Ascending aorta (tissue), 2 donors: ENCODE data around the gene C5. TPM values are rescaled to one million over a fixed set of nuclear protein-coding genes. Genes with fewer than 3 reads are reported as not detected.

Source experiments
- DNase-seq, 2 donors: peaks; one replicate each; pipeline ENCODE4 v3.0.0-alpha.2; 2019; ENCODE audit warnings: low spot score in 2 of 2
- H3K27ac ChIP-seq, 2 donors: fragments of 200-600 bp; sonication (generic); one replicate each; pipeline ENCODE4 v1.5.1; 2016 to 2017; ENCODE audit warnings: mild to moderate bottlenecking in 1 of 2
- H3K27me3 ChIP-seq: fragments of 200-600 bp; sonication (generic); one replicate; pipeline ENCODE4 v1.5.1; 2017
- H3K36me3 ChIP-seq, 2 donors: fragments of 200-600 bp; sonication (generic); one replicate each; pipeline ENCODE4 v1.5.1; 2016
- H3K4me1 ChIP-seq, 2 donors: fragments of 200-600 bp; sonication (generic); one replicate each; pipeline ENCODE4 v1.5.1; 2016 to 2017; ENCODE audit warnings: mild to moderate bottlenecking in 1 of 2
- H3K4me3 ChIP-seq, 2 donors: fragments of 200-600 bp; sonication (generic); one replicate each; pipeline ENCODE4 v1.5.1; 2016 to 2017; ENCODE audit warnings: mild to moderate bottlenecking in 1 of 2
- H3K9me3 ChIP-seq, 2 donors: fragments of 200-600 bp; sonication (generic); one replicate each; pipeline ENCODE4 v1.5.1; 2016
- intact Hi-C: fragments of 100-400 bp; cut with DNase I; formaldehyde crosslinking; loops from one replicate; pipeline ENCODE4 v1.15.1; 2023
- total RNA-seq: library from RNA; depleted of rRNA; stranded (reverse); fragments of >200 nt; gene quantifications from one replicate; pipeline ENCODE4 v1.1.0, GENCODE V29; 2016
- TF ChIP-seq, protein P1 (sequence below), 3 experiments: fragments of 200-600 bp in 2 of 3; fragments of 450-650 bp in 1 of 3; sonication (generic) in 2 of 3; IDR thresholded peaks; one replicate each; pipeline ENCODE4 v1.5.1; 2016 to 2019; ENCODE audit warnings: antibody characterized with exemption in 3 of 3, mild to moderate bottlenecking in 1 of 3, moderate library complexity in 1 of 3

The C5 gene
- total RNA-seq, 1 donor from 2014 or later: 1.5 TPM

DNA sequence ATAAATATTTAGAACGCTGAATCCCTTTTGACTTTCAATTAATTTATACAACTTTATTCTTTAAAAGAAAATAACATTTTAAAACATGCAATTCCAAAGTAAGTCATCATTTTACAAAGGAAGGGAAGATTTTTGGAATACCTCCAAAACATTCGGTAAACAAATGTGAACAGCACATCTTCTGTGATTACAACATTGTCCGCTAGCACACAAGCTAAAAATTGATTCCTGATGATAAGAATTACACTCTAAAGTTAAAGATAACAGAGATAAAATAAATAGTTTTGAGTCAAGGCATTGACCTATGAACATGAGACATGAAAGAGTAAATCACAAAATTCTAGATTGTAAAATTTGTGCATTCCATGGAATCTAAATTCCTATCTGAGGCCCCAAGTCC is 67.2 kb downstream of the C5 start:
- H3K27me3 ChIP-seq: no peaks in the 10 kb centered on the region
- H3K4me1 ChIP-seq: no peaks in the 10 kb centered on the region
- no peak overlapping the region for H3K4me3 ChIP-seq
- no peak overlapping the region for H3K27ac ChIP-seq
- intact Hi-C loops: loop anchor here (10.0 kb wide), 2 partner anchors 228 to 422 kb away; no protein-coding TSS in a partner anchor
- DNase-seq: no peak
- no peaks in the 10 kb centered on the region for H3K9me3 ChIP-seq
- peaks cover 2 to 7% of the 10 kb centered on the region in 2 donors for H3K36me3 ChIP-seq
- TF ChIP-seq, protein P1, sequence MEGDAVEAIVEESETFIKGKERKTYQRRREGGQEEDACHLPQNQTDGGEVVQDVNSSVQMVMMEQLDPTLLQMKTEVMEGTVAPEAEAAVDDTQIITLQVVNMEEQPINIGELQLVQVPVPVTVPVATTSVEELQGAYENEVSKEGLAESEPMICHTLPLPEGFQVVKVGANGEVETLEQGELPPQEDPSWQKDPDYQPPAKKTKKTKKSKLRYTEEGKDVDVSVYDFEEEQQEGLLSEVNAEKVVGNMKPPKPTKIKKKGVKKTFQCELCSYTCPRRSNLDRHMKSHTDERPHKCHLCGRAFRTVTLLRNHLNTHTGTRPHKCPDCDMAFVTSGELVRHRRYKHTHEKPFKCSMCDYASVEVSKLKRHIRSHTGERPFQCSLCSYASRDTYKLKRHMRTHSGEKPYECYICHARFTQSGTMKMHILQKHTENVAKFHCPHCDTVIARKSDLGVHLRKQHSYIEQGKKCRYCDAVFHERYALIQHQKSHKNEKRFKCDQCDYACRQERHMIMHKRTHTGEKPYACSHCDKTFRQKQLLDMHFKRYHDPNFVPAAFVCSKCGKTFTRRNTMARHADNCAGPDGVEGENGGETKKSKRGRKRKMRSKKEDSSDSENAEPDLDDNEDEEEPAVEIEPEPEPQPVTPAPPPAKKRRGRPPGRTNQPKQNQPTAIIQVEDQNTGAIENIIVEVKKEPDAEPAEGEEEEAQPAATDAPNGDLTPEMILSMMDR (IDR thresholded peaks at IDR 0.05): no peak

DNA sequence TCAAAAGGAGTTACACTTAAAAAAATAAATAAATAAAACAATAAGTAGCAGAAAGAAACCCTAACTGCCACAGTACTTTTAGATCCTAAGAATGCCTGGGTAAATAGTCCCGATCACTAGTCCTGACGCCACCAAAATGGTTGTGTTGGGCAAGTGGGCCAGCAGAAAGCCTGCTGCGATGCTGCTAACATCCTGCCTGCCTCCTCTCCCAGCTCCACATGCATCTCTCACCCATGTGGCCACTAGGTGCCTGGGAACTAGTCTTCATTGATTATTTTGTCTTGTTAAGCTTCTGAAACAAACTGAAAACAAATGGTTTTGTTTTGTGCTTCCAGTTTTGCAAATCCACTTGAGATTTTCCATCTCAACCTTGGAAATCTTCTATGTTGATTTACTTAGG is 69.1 kb downstream of the C5 start:
- DNase-seq: no peak
- intact Hi-C loops: loop anchor here (10.0 kb wide), 2 partner anchors 226 to 424 kb away; no protein-coding TSS in a partner anchor
- no peaks in the 10 kb centered on the region for H3K27me3 ChIP-seq
- H3K4me1 ChIP-seq: no peaks in the 10 kb centered on the region
- no peak overlapping the region for H3K4me3 ChIP-seq
- peaks cover 2 to 7% of the 10 kb centered on the region in 2 donors for H3K36me3 ChIP-seq
- TF ChIP-seq, protein P1 (IDR thresholded peaks at IDR 0.05): no peak
- no peak overlapping the region for H3K27ac ChIP-seq
- no peaks in the 10 kb centered on the region for H3K9me3 ChIP-seq

DNA sequence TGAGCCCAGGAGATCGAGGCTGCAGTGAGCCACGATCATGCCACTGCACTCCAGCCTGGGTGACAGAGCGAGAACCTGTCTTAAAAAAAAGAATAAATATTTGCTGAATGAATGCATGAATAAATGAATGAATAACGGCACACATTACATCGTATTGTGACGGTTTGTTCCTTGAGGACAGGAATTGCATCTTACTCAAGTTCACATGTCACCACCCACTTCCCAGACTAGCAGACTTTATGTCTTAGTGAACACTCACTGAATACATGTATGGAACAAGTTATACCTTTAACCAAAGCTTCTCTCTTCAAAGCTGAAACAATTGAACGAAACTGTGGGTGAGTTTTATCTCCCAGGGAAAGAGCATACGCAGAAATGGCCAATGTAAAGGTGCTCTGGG is 70.3 kb downstream of the C5 start:
- no peaks in the 10 kb centered on the region for H3K9me3 ChIP-seq
- intact Hi-C loops: loop anchor here (10.0 kb wide), 2 partner anchors 225 to 425 kb away; no protein-coding TSS in a partner anchor
- H3K27ac ChIP-seq: no peak overlapping the region
- H3K36me3 ChIP-seq: peaks cover 2 to 7% of the 10 kb centered on the region in 2 donors
- no peak overlapping the region for H3K4me3 ChIP-seq
- no peaks in the 10 kb centered on the region for H3K27me3 ChIP-seq
- DNase-seq: no peak
- H3K4me1 ChIP-seq: no peaks in the 10 kb centered on the region
- TF ChIP-seq, protein P1 (IDR thresholded peaks at IDR 0.05): no peak

DNA sequence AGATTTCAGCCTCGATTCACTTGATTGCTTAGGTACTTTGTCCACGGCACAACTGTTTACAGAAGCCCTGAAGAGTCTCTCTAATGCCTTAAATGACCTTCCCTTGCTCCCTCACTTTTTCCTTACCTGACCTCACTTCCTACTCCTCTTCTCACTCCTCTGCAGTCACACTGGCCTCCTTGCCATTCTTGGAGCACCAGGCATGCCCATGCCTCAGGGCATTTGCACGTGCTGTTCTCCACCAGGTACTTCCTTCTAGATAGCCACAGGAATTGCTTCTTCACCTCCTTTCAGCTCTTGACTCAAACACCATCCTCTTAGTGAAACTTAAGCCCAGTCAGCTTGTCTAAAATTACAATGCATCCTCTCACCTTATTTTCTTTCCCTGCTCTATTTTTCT is 71.1 kb downstream of the C5 start:
- H3K36me3 ChIP-seq: peaks cover 2 to 7% of the 10 kb centered on the region in 2 donors
- no peak overlapping the region for H3K27ac ChIP-seq
- H3K4me1 ChIP-seq: no peaks in the 10 kb centered on the region
- intact Hi-C loops: no loop called here
- TF ChIP-seq, protein P1 (IDR thresholded peaks at IDR 0.05): no peak
- H3K4me3 ChIP-seq: no peak overlapping the region
- no peaks in the 10 kb centered on the region for H3K9me3 ChIP-seq
- DNase-seq: no peak
- H3K27me3 ChIP-seq: no peaks in the 10 kb centered on the region

DNA sequence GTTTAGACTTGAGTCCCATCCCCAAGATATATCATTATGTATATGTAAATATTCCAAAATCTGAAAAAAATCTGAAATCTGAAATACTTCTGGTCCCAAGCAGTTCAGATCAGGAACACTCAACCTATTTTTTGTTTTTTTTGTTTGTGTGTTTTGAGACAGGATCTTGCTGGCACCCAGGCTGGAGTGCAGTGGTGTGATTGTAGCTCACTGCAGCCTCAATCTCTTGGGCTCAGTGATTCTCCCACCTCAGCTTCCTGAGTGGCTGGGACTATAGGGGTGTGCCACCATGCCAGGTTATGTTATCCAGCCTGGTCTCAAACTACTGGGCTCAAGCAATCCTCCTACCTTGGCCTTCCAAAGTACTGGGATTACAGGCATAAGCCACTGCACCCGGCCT is 72.8 kb downstream of the C5 start:
- no peak overlapping the region for H3K27ac ChIP-seq
- TF ChIP-seq, protein P1 (IDR thresholded peaks at IDR 0.05): no peak
- H3K36me3 ChIP-seq: peaks cover 2 to 7% of the 10 kb centered on the region in 2 donors
- DNase-seq: no peak
- no peaks in the 10 kb centered on the region for H3K4me1 ChIP-seq
- H3K4me3 ChIP-seq: no peak overlapping the region
- no peaks in the 10 kb centered on the region for H3K9me3 ChIP-seq
- no peaks in the 10 kb centered on the region for H3K27me3 ChIP-seq
- intact Hi-C loops: no loop called here

DNA sequence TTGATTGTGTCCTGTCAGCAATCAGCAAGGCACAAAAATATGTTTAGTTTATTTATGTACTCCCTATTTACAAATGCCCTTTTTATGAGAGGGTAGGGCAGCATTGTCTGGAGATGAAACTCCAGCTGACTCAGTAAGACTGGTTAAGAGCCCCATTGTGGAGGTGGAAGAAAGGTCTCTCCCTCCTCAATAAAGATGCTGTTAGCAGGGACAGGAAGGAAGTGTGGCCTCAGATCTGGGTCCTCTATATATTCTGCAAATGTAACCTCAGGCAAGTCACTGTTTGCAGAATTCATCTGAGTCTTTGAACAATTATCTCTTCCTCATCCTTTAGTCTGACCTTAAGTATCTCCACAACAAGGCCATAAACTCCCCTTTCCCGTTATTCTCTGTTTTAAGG is 75.2 kb downstream of the C5 start:
- H3K36me3 ChIP-seq: peaks cover 2 to 7% of the 10 kb centered on the region in 2 donors
- H3K27me3 ChIP-seq: no peaks in the 10 kb centered on the region
- H3K9me3 ChIP-seq: no peaks in the 10 kb centered on the region
- no peak overlapping the region for H3K4me3 ChIP-seq
- no peak for DNase-seq
- TF ChIP-seq, protein P1 (IDR thresholded peaks at IDR 0.05): no peak
- H3K27ac ChIP-seq: no peak overlapping the region
- intact Hi-C loops: no loop called here
- no peaks in the 10 kb centered on the region for H3K4me1 ChIP-seq
